GM23338 (cell line): ENCODE data around the gene AHDC1. TPM values are rescaled to one million over a fixed set of nuclear protein-coding genes. Genes with fewer than 3 reads are reported as not detected.
"Not testable (repeated sequence)": the region's sequence is repeated elsewhere in the genome, so short reads cannot be mapped to it uniquely, and the experiment has no call there.

Experiments used
- ATAC-seq: fragments of 200-7000 bp; cut with Tn5 transposase; 3 replicates; pipeline ENCODE4 v1.9.1; 2020
- DNase-seq: peaks from one replicate; pipeline ENCODE4 v3.0.0-alpha.2; 2015; ENCODE audit warnings: low spot score
- H2AFZ ChIP-seq: fragments of 200-600 bp; sonication (generic); 2 replicates; pipeline ENCODE4 v1.8.0; 2016; ENCODE audit warnings: antibody characterized with exemption, mild to moderate bottlenecking, moderate library complexity
- H3F3A ChIP-seq: fragments of 200-600 bp; sonication (generic); replicated peaks from 2 replicates; pipeline ENCODE4 v1.8.0; 2017; ENCODE audit warnings: antibody characterized with exemption, mixed run types, low read depth
- H3K27ac ChIP-seq: fragments of 200-600 bp; sonication (generic); 2 replicates; pipeline ENCODE4 v1.6.1; 2016; ENCODE audit warnings: low read depth
- H3K27me3 ChIP-seq: fragments of 200-600 bp; sonication (generic); 2 replicates; pipeline ENCODE4 v1.8.0; 2016; ENCODE audit warnings: mild to moderate bottlenecking, mixed run types, moderate library complexity; ENCODE audit not compliant: insufficient read depth
- H3K36me3 ChIP-seq: fragments of 200-600 bp; sonication (generic); 2 replicates; pipeline ENCODE4 v1.8.0; 2016; ENCODE audit warnings: mild to moderate bottlenecking; ENCODE audit not compliant: insufficient read depth
- H3K4me1 ChIP-seq: fragments of 200-600 bp; sonication (generic); 2 replicates; pipeline ENCODE4 v1.8.0; 2016; ENCODE audit warnings: mild to moderate bottlenecking, moderate library complexity; ENCODE audit not compliant: insufficient read depth
- H3K4me2 ChIP-seq: fragments of 200-600 bp; sonication (generic); 2 replicates; pipeline ENCODE4 v1.7.1; 2017; ENCODE audit warnings: mixed run types
- H3K4me3 ChIP-seq: fragments of 200-600 bp; sonication (generic); 2 replicates; pipeline ENCODE4 v1.6.1; 2016; ENCODE audit warnings: mixed run types
- H3K79me2 ChIP-seq: fragments of 200-600 bp; sonication (generic); replicated peaks from 2 replicates; pipeline ENCODE4 v1.8.0; 2017; ENCODE audit warnings: mild to moderate bottlenecking; ENCODE audit not compliant: insufficient read depth
- H3K9me2 ChIP-seq: fragments of 200-600 bp; sonication (generic); 2 replicates; pipeline ENCODE4 v1.8.0; 2017; ENCODE audit not compliant: insufficient read depth
- H4K20me1 ChIP-seq: fragments of 200-600 bp; sonication (generic); replicated peaks from 2 replicates; pipeline ENCODE4 v1.8.0; 2017; ENCODE audit warnings: mild to moderate bottlenecking; ENCODE audit not compliant: insufficient read depth
- H3K27ac Mint-ChIP-seq: 2 replicates; pipeline ENCODE4 v1.8.0; 2020; ENCODE audit warnings: inconsistent platforms, mild to moderate bottlenecking, moderate library complexity, mixed read lengths
- H3K27me3 Mint-ChIP-seq: 3 replicates; pipeline ENCODE4 v1.8.0; 2022; ENCODE audit warnings: low read depth, mild to moderate bottlenecking, moderate library complexity, mixed read lengths, inconsistent platforms; ENCODE audit not compliant: insufficient read depth, poor library complexity
- H3K36me3 Mint-ChIP-seq: 3 replicates; pipeline ENCODE4 v1.8.0; 2021; ENCODE audit warnings: low read depth, mild to moderate bottlenecking, inconsistent platforms, moderate library complexity, mixed read lengths
- H3K4me1 Mint-ChIP-seq: 3 replicates; pipeline ENCODE4 v1.8.0; 2020; ENCODE audit warnings: mild to moderate bottlenecking, inconsistent platforms, mixed read lengths
- H3K4me3 Mint-ChIP-seq: 3 replicates; pipeline ENCODE4 v1.8.0; 2021; ENCODE audit warnings: moderate library complexity, mild to moderate bottlenecking, inconsistent platforms, mixed read lengths
- H3K9me3 Mint-ChIP-seq: 3 replicates; pipeline ENCODE4 v1.8.0; 2020; ENCODE audit warnings: moderate library complexity, mild to moderate bottlenecking, inconsistent platforms, mixed read lengths
- CREB1 ChIP-seq: fragments of 250-450 bp; sonication (Bioruptor Pico); IDR thresholded peaks from 2 replicates; pipeline ENCODE4 v1.5.0; 2020; ENCODE audit warnings: low read depth, mild to moderate bottlenecking, moderate library complexity
- EZH2 ChIP-seq: fragments of 200-600 bp; sonication (generic); IDR thresholded peaks from one replicate; pipeline ENCODE4 v1.8.0; 2017; ENCODE audit warnings: antibody characterized with exemption, mild to moderate bottlenecking, low read depth; ENCODE audit not compliant: unreplicated experiment
- EZH2phosphoT487 ChIP-seq: fragments of 200-600 bp; sonication (generic); IDR thresholded peaks from one replicate; pipeline ENCODE4 v1.8.1; 2018; ENCODE audit warnings: antibody characterized with exemption; ENCODE audit not compliant: unreplicated experiment
- JUNB ChIP-seq: IDR thresholded peaks from one replicate; pipeline ENCODE4 v1.6.1; 2016; ENCODE audit warnings: antibody characterized with exemption; ENCODE audit not compliant: unreplicated experiment
- REST ChIP-seq: IDR thresholded peaks from one replicate; pipeline ENCODE4 v1.6.1; 2018; ENCODE audit warnings: antibody characterized with exemption; ENCODE audit not compliant: unreplicated experiment
- STAT1 ChIP-seq: IDR thresholded peaks from one replicate; pipeline ENCODE4 v1.6.1; 2016; ENCODE audit warnings: antibody characterized with exemption; ENCODE audit not compliant: unreplicated experiment
- ZNF114 ChIP-seq: fragments of 250-450 bp; sonication (Bioruptor Pico); IDR thresholded peaks from 2 replicates; pipeline ENCODE4 v1.5.0; 2020; ENCODE audit warnings: mild to moderate bottlenecking, moderate library complexity
- ZNF331 ChIP-seq: fragments of 250-450 bp; sonication (Bioruptor Pico); IDR thresholded peaks from 2 replicates; pipeline ENCODE4 v1.5.0; 2020; ENCODE audit warnings: low read depth, mild to moderate bottlenecking, moderate library complexity
- polyA plus RNA-seq: library from polyadenylated mRNA; unstranded; fragments of >200 nt; fragmentation: Nextera tagmentation; extraction: Ambion mirVana; gene quantifications from 2 replicates; pipeline ENCODE4 v1.2.1, GENCODE V29; 2016
- total RNA-seq: library from RNA; depleted of rRNA; stranded (reverse); fragments of >200 nt; shearing (Covaris generic); gene quantifications from 2 replicates; pipeline ENCODE4 v1.2.3, GENCODE V29; 2014

AHDC1 gene
- total and polyA plus RNA-seq, 2 experiments from 2014 or later, result 8.3 to 22.2 TPM

- H3K4me3 Mint-ChIP-seq, H3K4me2 ChIP-seq, H3K9me3 Mint-ChIP-seq, H3K36me3 ChIP-seq, H3K79me2 ChIP-seq, H3K9me2 ChIP-seq, DNase-seq, H3K4me3 ChIP-seq, ATAC-seq, H4K20me1 ChIP-seq, H3K27me3 ChIP-seq, H3K27ac Mint-ChIP-seq, H3K27ac ChIP-seq, H2AFZ ChIP-seq: not testable (repeated sequence)
- H3K27me3 Mint-ChIP-seq, result peaks cover 24% of the 10 kb centered on the region
- H3F3A ChIP-seq, result 0 out of 2 replicates have a peak, but pooled peaks cover 15% of the 10 kb centered on the region
- peaks cover 71% of the 10 kb centered on the region for H3K4me1 Mint-ChIP-seq
- peaks cover 51% of the 10 kb centered on the region for H3K4me1 ChIP-seq
- peaks cover 11% of the 10 kb centered on the region for H3K36me3 Mint-ChIP-seq
Measured at GRCh38 chr1:27538305-27538676, 65.7 kb downstream of the AHDC1 start.

- H3K4me3 ChIP-seq, result no peak overlapping the region
- H3K27ac Mint-ChIP-seq, result 0 out of 2 replicates have a peak overlapping the region, but pooled peaks have one; percentile 10
- H3K4me3 Mint-ChIP-seq, result peak overlapping the region; percentile 26; the same call in 1 of the 3 replicates
- no peaks in the 10 kb centered on the region for H3K79me2 ChIP-seq
- no peak overlapping the region for H3K27ac ChIP-seq
- ATAC-seq (peak; percentile 81), DNase-seq (peak; percentile 76)
- H3F3A ChIP-seq, result 0 out of 2 replicates have a peak, but pooled peaks cover 12% of the 10 kb centered on the region
- H3K9me2 ChIP-seq, result no peaks in the 10 kb centered on the region
- H3K27me3 Mint-ChIP-seq, result peaks cover 30% of the 10 kb centered on the region
- no peaks in the 10 kb centered on the region for H4K20me1 ChIP-seq
- no peaks in the 10 kb centered on the region; the same call in 2 of the 3 replicates for H3K9me3 Mint-ChIP-seq
- peak overlapping the region; percentile 60 for H3K4me2 ChIP-seq
- H3K36me3 ChIP-seq, result no peaks in the 10 kb centered on the region
- peaks cover 47% of the 10 kb centered on the region for H3K4me1 ChIP-seq
- H2AFZ ChIP-seq, result no peak overlapping the region
- H3K36me3 Mint-ChIP-seq, result peaks cover 12% of the 10 kb centered on the region
- H3K27me3 ChIP-seq, result no peaks in the 10 kb centered on the region
- peaks cover 74% of the 10 kb centered on the region for H3K4me1 Mint-ChIP-seq
- TF ChIP-seq ZNF114 (no peak), ZNF331 (CRISPR knock-in tag) (no peak), JUNB (no peak)
Measured at GRCh38 chr1:27536767-27537166, 67.2 kb downstream of the AHDC1 start.

GRCh38 chr1:27536010-27536757, 67.8 kb downstream of the AHDC1 start:
- ATAC-seq, result peak; percentile 4; the same call in 2 of the 3 replicates
- H3K27me3 ChIP-seq, result no peaks in the 10 kb centered on the region
- Mint-ChIP-seq H3K27me3 (peaks cover 30% of the 10 kb centered on the region), H3K27ac (0 out of 2 replicates have a peak overlapping the region, but pooled peaks have one; percentile 10), H3K9me3 (no peaks in the 10 kb centered on the region; the same call in 2 of the 3 replicates), H3K4me1 (peaks cover 72% of the 10 kb centered on the region), H3K36me3 (peaks cover 12% of the 10 kb centered on the region), H3K4me3 (peak overlapping the region; percentile 14; the same call in 1 of the 3 replicates)
- H3K79me2 ChIP-seq, result no peaks in the 10 kb centered on the region
- H3F3A ChIP-seq, result 0 out of 2 replicates have a peak, but pooled peaks cover 12% of the 10 kb centered on the region
- peaks cover 44% of the 10 kb centered on the region for H3K4me1 ChIP-seq
- no peaks in the 10 kb centered on the region for H4K20me1 ChIP-seq
- no peak for TF ChIP-seq JUNB
- TF ChIP-seq CREB1 (CRISPR knock-in tag), result no peak
- TF ChIP-seq STAT1, result no peak
- no peak for TF ChIP-seq ZNF331 (CRISPR knock-in tag)
- TF ChIP-seq EZH2phosphoT487, result no peak
- TF ChIP-seq ZNF114, result no peak
- no peak for TF ChIP-seq REST
- TF ChIP-seq EZH2, result no peak
- no peak for DNase-seq
- no peak overlapping the region for H3K4me3 ChIP-seq
- H2AFZ ChIP-seq, result no peak overlapping the region
- H3K4me2 ChIP-seq, result peak overlapping the region; percentile 60
- no peaks in the 10 kb centered on the region for H3K9me2 ChIP-seq
- no peaks in the 10 kb centered on the region for H3K36me3 ChIP-seq
- no peak overlapping the region for H3K27ac ChIP-seq
